HUES6 (cell line): ENCODE results near the gene PDXP.

Experiments used
- H3K27ac ChIP-seq: 2 replicates; pipeline ENCODE4 v1.7.0; 2013; ENCODE audit warnings: low read depth, mild to moderate bottlenecking, low read length, inconsistent platforms
- H3K27me3 ChIP-seq: 2 replicates; pipeline ENCODE4 v1.6.1; 2013; ENCODE audit warnings: low read length; ENCODE audit not compliant: control insufficient read depth, insufficient read depth
- H3K36me3 ChIP-seq: 2 replicates; pipeline ENCODE4 v1.6.1; 2013; ENCODE audit warnings: low read length; ENCODE audit not compliant: control insufficient read depth, insufficient read depth
- H3K4me1 ChIP-seq: 2 replicates; pipeline ENCODE4 v1.6.1; 2013; ENCODE audit warnings: low read length; ENCODE audit not compliant: control insufficient read depth, insufficient read depth
- H3K4me3 ChIP-seq: 2 replicates; pipeline ENCODE4 v1.5.1; 2013; ENCODE audit warnings: low read depth, low read length
- H3K9ac ChIP-seq: one replicate; pipeline ENCODE4 v1.6.1; 2013; ENCODE audit warnings: mild to moderate bottlenecking, low read length
- H3K9me3 ChIP-seq: 2 replicates; pipeline ENCODE4 v1.6.1; 2013; ENCODE audit warnings: low read depth, low read length; ENCODE audit not compliant: control insufficient read depth, insufficient read depth

PDXP gene

GRCh38 chr22:37636949-37637273 lies 21.6 kb upstream of the PDXP start:
- no peaks in the 10 kb centered on the region for H3K9me3 ChIP-seq
- H3K27ac ChIP-seq: no peak overlapping the region

GRCh38 chr22:37638391-37639069 lies 20.0 kb upstream of the PDXP start:
- no peak overlapping the region for H3K27ac ChIP-seq
- H3K4me3 ChIP-seq: peak overlapping the region; percentile 85
- H3K4me1 ChIP-seq: peaks cover 41% of the 10 kb centered on the region
- H3K9ac ChIP-seq: peak overlapping the region; percentile 63
- no peaks in the 10 kb centered on the region for H3K9me3 ChIP-seq
- no peaks in the 10 kb centered on the region for H3K27me3 ChIP-seq
- peaks cover 14% of the 10 kb centered on the region for H3K36me3 ChIP-seq

More at GRCh38 chr22:37636949-37637273, 21.6 kb upstream of the PDXP start:
- no peak overlapping the region for H3K4me3 ChIP-seq
- H3K4me1 ChIP-seq: peaks cover 50% of the 10 kb centered on the region
- no peak overlapping the region for H3K9ac ChIP-seq
- H3K27me3 ChIP-seq: no peaks in the 10 kb centered on the region
- peaks cover 14% of the 10 kb centered on the region for H3K36me3 ChIP-seq

GRCh38 chr22:37639070-37639760 lies 19.3 kb upstream of the PDXP start, which contains the start of gene SH3BP1:
Gene SH3BP1, plus strand, starts transcription at chr22:37639669. Its CDS starts 119 bp downstream, at chr22:37639788.
- H3K27me3 ChIP-seq: no peaks in the 10 kb centered on the region
- H3K4me3 ChIP-seq: peak within 1 kb of the TSS; percentile 85
- H3K27ac ChIP-seq: peak within 1 kb of the TSS; percentile 19; the same call in 1 of the 2 replicates
- peaks cover 19% of the 10 kb centered on the region for H3K36me3 ChIP-seq
- no peaks in the 10 kb centered on the region for H3K9me3 ChIP-seq
- H3K9ac ChIP-seq: peak within 1 kb of the TSS; percentile 76
- H3K4me1 ChIP-seq: peaks cover 34% of the 10 kb centered on the region

- Histone ChIP-seq H3K9me3 (no peaks in the 10 kb centered on the region), H3K27ac (peak overlapping the region; percentile 19; the same call in 1 of the 2 replicates), H3K27me3 (no peaks in the 10 kb centered on the region), H3K36me3 (peaks cover 27% of the 10 kb centered on the region), H3K9ac (peak overlapping the region; percentile 76), H3K4me3 (peak overlapping the region; percentile 85), H3K4me1 (peaks cover 28% of the 10 kb centered on the region)
Observed at GRCh38 chr22:37639771-37640590, 18.5 kb upstream of the PDXP start.

- Histone ChIP-seq H3K27ac (no peak overlapping the region; the same call in 1 of the 2 replicates), H3K9me3 (no peaks in the 10 kb centered on the region), H3K36me3 (peaks cover 35% of the 10 kb centered on the region), H3K4me3 (peak overlapping the region; percentile 85), H3K4me1 (peaks cover 28% of the 10 kb centered on the region), H3K27me3 (no peaks in the 10 kb centered on the region), H3K9ac (peak overlapping the region; percentile 26)
Observed at GRCh38 chr22:37640591-37641560, 17.6 kb upstream of the PDXP start.

GRCh38 chr22:37641561-37641949 lies 17.0 kb upstream of the PDXP start:
- Histone ChIP-seq H3K9me3 (no peaks in the 10 kb centered on the region), H3K27ac (no peak overlapping the region), H3K36me3 (peaks cover 38% of the 10 kb centered on the region), H3K4me1 (peaks cover 24% of the 10 kb centered on the region), H3K4me3 (no peak overlapping the region), H3K27me3 (no peaks in the 10 kb centered on the region), H3K9ac (no peak overlapping the region)

- Histone ChIP-seq H3K9ac (no peak overlapping the region), H3K4me3 (no peak overlapping the region), H3K27me3 (no peaks in the 10 kb centered on the region), H3K36me3 (peaks cover 53% of the 10 kb centered on the region), H3K27ac (no peak overlapping the region), H3K4me1 (peaks cover 17% of the 10 kb centered on the region), H3K9me3 (no peaks in the 10 kb centered on the region)
Observed at GRCh38 chr22:37643225-37643847, 15.2 kb upstream of the PDXP start.

- no peak overlapping the region for H3K27ac ChIP-seq
- no peak overlapping the region for H3K9ac ChIP-seq
- H3K4me3 ChIP-seq: no peak overlapping the region
- H3K36me3 ChIP-seq: peaks cover 76% of the 10 kb centered on the region
- no peaks in the 10 kb centered on the region for H3K9me3 ChIP-seq
- H3K4me1 ChIP-seq: peaks cover 2% of the 10 kb centered on the region; the same call in 1 of the 2 replicates
- H3K27me3 ChIP-seq: no peaks in the 10 kb centered on the region
Observed at GRCh38 chr22:37647317-37647716, 11.2 kb upstream of the PDXP start.

- H3K9ac ChIP-seq: no peak overlapping the region
Observed at GRCh38 chr22:37647928-37648327, 10.6 kb upstream of the PDXP start.

More at GRCh38 chr22:37647928-37648327, 10.6 kb upstream of the PDXP start:
- H3K27ac ChIP-seq: no peak overlapping the region
- H3K27me3 ChIP-seq: no peaks in the 10 kb centered on the region
- peaks cover 2% of the 10 kb centered on the region; the same call in 1 of the 2 replicates for H3K4me1 ChIP-seq
- H3K9me3 ChIP-seq: no peaks in the 10 kb centered on the region
- peaks cover 77% of the 10 kb centered on the region for H3K36me3 ChIP-seq
- H3K4me3 ChIP-seq: no peak overlapping the region
